Thymus (tissue), 11 donors: Measurements from ENCODE around the gene MAP4K1. TPM values are rescaled to one million over a fixed set of nuclear protein-coding genes. Genes with fewer than 3 reads are reported as not detected.
A peak's percentile ranks its signal among the peaks of the same experiment; 100 is the strongest.

Experiments used
- DNase-seq, 9 donors: peaks; one replicate each; pipeline ENCODE4 v3.0.0-alpha.2; 2013; ENCODE audit warnings: low spot score in 9 of 9, low read depth in 6 of 9, missing footprints in 1 of 9
- H3K27ac ChIP-seq, 2 donors: one replicate each; pipeline ENCODE4 v1.5.1; 2013; ENCODE audit warnings: control low read depth in 1 of 2, low read depth in 1 of 2, low read length in 1 of 2, mild to moderate bottlenecking in 1 of 2, moderate library complexity in 1 of 2
- H3K27me3 ChIP-seq, 2 donors: one replicate each; pipeline ENCODE4 v1.5.1; 2013; ENCODE audit warnings: low read length in 1 of 2; ENCODE audit not compliant: control insufficient read depth in 2 of 2, insufficient read depth in 1 of 2
- H3K36me3 ChIP-seq, 2 donors: one replicate each; pipeline ENCODE4 v1.5.1; 2013; ENCODE audit warnings: low read length in 1 of 2, mild to moderate bottlenecking in 1 of 2, moderate library complexity in 1 of 2; ENCODE audit not compliant: control insufficient read depth in 2 of 2, insufficient read depth in 2 of 2
- H3K4me1 ChIP-seq, 2 donors: one replicate each; pipeline ENCODE4 v1.5.1; 2013; ENCODE audit warnings: low read length in 2 of 2; ENCODE audit not compliant: control insufficient read depth in 2 of 2, insufficient read depth in 2 of 2
- H3K4me3 ChIP-seq, 2 donors: one replicate each; pipeline ENCODE4 v1.5.1; 2013; ENCODE audit warnings: low read length in 2 of 2, control low read depth in 1 of 2, mild to moderate bottlenecking in 1 of 2
- H3K9me3 ChIP-seq, 2 donors: one replicate each; pipeline ENCODE4 v1.5.1; 2013; ENCODE audit warnings: low read length in 1 of 2, mild to moderate bottlenecking in 1 of 2; ENCODE audit not compliant: control insufficient read depth in 2 of 2, insufficient read depth in 1 of 2
- WGBS: extraction: QIAGEN DNeasy Blood & Tissue Kit; methylation state at CpG from one replicate; pipeline ENCODE4 v1.1.7; 2013; 5-methylcytosine and 5-hydroxymethylcytosine counted together
- polyA plus RNA-seq: library from polyadenylated mRNA; stranded (reverse); fragments of 200-250 nt; gene quantifications from one replicate; pipeline ENCODE4 v1.2.3, GENCODE V29; 2013
- total RNA-seq: library from RNA; stranded (reverse); fragments of 120-200 nt; gene quantifications from one replicate; pipeline ENCODE4 v1.2.4, GENCODE V29; 2013
- donor health status: healthy.

The MAP4K1 gene
- total and polyA plus RNA-seq, 2 donors = 24.6 to 82.9 TPM

DNA sequence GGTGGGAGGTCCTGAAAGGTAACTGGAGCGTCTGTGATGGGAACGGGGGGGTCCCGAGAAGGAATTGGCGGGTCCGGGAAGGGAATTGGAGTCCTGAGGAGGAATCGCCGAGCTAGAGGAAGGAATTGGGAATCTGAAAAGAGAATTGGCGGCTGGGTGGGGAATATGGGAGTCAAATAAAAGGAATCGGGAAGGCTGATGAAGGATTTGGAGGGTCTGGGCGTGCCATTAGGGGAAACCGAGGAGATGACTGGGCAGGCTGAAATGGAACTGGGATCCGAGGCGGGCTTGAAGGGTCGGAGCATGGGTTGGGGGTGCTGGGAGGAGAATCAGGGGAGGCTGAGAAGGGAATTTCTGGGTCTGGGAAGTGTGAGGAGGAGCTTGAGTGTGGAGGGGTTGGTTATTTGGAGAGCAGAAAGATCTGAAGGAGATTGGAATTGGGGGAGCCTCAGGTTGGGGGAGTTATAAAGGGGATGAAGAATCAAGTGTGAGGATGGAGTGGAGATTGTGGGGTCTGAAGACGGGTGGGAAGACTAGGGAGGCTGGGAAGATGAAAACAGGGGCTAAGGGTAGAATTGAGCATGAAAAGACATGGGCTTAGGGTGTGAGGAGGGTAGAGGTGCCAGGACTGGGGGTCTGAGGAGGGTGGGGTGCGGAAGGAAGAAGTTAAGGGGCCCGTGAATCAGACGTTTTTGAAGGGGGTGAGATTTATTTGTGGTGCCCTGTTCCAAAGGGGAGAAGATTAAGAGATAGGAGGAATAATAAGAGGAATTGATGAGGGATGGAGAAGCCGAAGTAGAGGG lies 30.4 kb upstream of the MAP4K1 start:
- H3K4me1 ChIP-seq = peaks cover 9 to 35% of the 10 kb centered on the region in 2 donors

DNA sequence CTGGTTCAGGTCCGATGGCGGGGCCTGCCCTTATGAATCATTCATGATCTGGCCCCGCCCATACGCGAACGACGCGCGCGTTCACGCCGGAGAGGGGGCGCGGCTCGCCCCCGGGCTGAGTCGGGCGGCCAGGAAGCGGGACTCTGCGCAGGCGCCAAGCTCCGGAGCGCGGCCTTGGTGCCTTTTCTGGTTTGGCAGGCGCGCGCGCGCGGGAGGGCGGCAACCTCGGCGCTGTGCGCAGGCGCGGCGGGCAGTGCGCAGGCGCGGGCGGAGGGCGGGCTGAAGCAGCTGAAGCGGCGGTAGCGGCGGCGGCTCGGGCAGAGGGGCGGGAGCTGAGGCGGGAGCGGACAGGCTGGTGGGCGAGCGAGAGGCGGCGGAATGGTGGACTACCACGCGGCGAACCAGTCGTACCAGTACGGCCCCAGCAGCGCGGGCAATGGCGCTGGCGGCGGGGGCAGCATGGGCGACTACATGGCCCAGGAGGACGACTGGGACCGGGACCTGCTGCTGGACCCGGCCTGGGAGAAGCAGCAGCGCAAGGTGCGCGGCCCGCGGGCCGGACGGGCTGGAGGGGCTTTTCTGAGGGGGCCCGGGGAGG lies 29.7 kb upstream of the MAP4K1 start, which contains the start of gene ACTN4:
TSS of gene ACTN4 (plus strand) at position 282 of the 598 bp plus-strand sequence. CDS start at position 379, 97 bp downstream.
- Histone ChIP-seq H3K27me3 (peaks cover 25 to 49% of the 10 kb centered on the region in 2 donors), H3K27ac (peak within 1 kb of the TSS; percentile 47 to 66), H3K9me3 (no peaks in the 10 kb centered on the region), H3K36me3 (no peaks in the 10 kb centered on the region), H3K4me3 (peak within 1 kb of the TSS; percentile 73 to 87), H3K4me1 (peaks cover 9 to 34% of the 10 kb centered on the region in 2 donors)
- under 1% methylated on average over 77 of the region's 77 CpGs for WGBS
- peak; percentile 78 to 99 (median 97) for DNase-seq

More for the DNA sequence above, 30.4 kb upstream of the MAP4K1 start:
- under 1% methylated on average over 19 of the region's 19 CpGs for WGBS
- H3K27me3 ChIP-seq = peaks cover 29 to 56% of the 10 kb centered on the region in 2 donors
- peak overlapping the region in 1 of 2 donors; percentile 66 for H3K27ac ChIP-seq
- peak overlapping the region; percentile 73 to 87 for H3K4me3 ChIP-seq
- H3K36me3 ChIP-seq = no peaks in the 10 kb centered on the region
- H3K9me3 ChIP-seq = no peaks in the 10 kb centered on the region
- DNase-seq = no peak

DNA sequence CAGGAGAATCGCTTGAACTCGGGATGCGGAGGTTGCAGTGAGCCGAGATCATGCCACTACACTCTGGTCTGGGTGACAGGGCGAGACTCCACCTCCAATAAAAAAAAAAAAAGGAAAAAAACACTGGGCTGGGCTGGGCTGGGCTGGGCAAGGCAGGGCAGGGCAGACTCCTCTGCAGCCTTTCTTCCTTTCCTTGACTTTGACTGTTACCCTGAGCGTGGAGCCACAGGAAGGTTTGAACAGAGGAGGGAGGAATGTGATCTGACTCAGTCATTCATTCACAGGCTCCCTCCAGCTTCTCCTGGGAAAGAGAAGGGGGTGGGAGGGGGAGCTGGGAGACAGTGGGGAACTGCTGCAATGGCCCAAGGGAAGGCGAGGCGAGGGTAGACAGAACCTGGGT lies 27.0 kb upstream of the MAP4K1 start:
- H3K4me1 ChIP-seq = peaks cover 9 to 23% of the 10 kb centered on the region in 2 donors
- H3K27ac ChIP-seq = no peak overlapping the region
- no peaks in the 10 kb centered on the region for H3K9me3 ChIP-seq
- peaks cover 11 to 21% of the 10 kb centered on the region in 2 donors for H3K27me3 ChIP-seq
- H3K36me3 ChIP-seq = no peaks in the 10 kb centered on the region
- no peak for DNase-seq
- H3K4me3 ChIP-seq = no peak overlapping the region
- WGBS = 97% methylated on average over 8 of the region's 8 CpGs

DNA sequence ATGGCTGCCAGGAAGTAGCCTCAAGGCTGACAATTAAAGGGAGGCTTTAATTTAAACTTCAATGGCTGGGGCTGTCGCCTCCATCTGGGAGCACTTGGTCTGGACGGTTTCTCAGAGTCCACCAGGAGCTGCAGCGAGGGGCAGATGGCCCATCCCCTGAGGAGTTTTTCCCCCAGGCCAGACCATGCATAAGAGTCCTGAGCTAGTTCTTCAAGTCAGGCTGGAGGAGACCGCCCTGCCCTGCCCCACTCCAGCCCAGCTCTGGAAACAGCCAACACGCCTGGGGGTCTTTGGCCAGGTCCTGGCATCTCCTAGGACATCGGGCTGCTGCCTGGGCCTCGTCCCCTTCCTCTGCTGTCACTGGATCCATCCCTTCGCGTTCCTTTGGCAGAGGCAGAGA lies 24.4 kb upstream of the MAP4K1 start:
- Histone ChIP-seq H3K27me3 (no peaks in the 10 kb centered on the region), H3K4me3 (no peak overlapping the region), H3K4me1 (peaks cover 0 to 4% of the 10 kb centered on the region in 2 donors), H3K36me3 (no peaks in the 10 kb centered on the region), H3K9me3 (no peaks in the 10 kb centered on the region), H3K27ac (no peak overlapping the region)
- DNase-seq = no peak
- 94% methylated on average over 9 of the region's 9 CpGs for WGBS

DNA sequence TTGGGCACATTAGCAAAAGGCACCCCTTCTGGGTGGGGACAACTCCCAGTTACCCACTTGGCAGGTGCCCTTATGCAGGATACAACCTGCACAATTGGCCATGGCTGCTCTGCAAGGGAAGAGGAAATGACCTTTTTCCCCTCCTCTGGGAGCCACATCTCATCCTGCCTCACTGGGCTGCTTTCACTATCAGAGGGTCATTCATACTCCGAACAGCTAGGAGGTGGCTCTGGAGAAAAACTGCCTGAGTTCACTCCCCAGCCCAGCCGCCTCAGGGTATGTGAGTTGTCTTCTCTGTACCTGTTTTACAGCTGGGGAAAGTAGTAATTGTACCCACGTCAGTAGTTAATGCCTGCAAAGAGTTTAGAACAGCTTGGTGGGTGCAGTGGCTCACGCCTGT lies 22.6 kb upstream of the MAP4K1 start:
- DNase-seq = no peak
- Histone ChIP-seq H3K27me3 (no peaks in the 10 kb centered on the region), H3K4me1 (peaks cover 2 to 8% of the 10 kb centered on the region in 2 donors), H3K36me3 (peaks cover 7 to 10% of the 10 kb centered on the region in 2 donors), H3K4me3 (no peak overlapping the region), H3K9me3 (no peaks in the 10 kb centered on the region), H3K27ac (no peak overlapping the region)
- WGBS = 95% methylated on average over 4 of the region's 4 CpGs

DNA sequence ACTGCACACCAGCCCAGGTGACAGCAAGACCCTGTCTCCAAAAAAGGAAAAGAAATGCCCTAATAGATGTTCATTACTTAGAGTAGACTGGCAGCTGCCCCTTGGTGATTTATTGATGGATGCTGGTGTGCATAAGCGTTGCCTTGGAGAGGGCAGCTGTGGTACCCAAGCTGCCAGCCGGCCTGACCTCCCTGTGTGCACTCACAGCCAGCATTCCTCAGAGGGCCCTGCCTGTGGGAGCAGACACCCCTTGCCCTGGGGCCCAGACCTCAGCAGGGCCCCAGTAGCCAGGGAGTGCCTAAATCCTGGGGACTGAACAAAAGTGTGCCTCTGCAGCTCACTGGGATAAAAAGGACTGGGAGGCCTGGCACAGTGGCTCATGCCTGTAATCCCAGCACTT lies 21.9 kb upstream of the MAP4K1 start:
- Histone ChIP-seq H3K9me3 (no peaks in the 10 kb centered on the region), H3K4me1 (peaks cover 2 to 10% of the 10 kb centered on the region in 2 donors), H3K27me3 (no peaks in the 10 kb centered on the region), H3K4me3 (no peak overlapping the region), H3K36me3 (peaks cover 11 to 17% of the 10 kb centered on the region in 2 donors), H3K27ac (no peak overlapping the region)
- no peak for DNase-seq
- 98% methylated on average over 2 of the region's 2 CpGs for WGBS

DNA sequence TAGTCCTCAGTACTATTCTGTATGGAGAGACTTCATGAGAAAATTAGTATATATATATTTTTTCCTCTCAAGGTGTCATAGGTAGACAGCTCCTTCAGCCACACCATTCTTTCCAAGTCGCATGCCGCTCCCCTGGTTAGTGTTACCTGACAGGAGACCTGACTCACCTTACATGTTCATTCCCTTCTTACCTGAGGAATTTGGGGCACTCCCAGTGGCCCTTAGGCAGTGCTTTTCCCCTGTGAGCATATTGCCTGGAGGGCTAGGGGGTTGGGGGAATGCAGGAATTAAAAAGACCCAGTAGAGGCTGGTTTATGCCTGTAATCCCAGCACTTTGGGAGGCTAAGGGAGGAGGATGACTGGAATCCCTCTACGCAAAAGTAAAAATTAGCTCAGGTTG lies 20.7 kb upstream of the MAP4K1 start:
- H3K36me3 ChIP-seq = peaks cover 11 to 17% of the 10 kb centered on the region in 2 donors
- H3K4me1 ChIP-seq = peaks cover 2 to 12% of the 10 kb centered on the region in 2 donors
- no peak overlapping the region for H3K27ac ChIP-seq
- WGBS = 98% methylated on average over 3 of the region's 3 CpGs
- H3K4me3 ChIP-seq = no peak overlapping the region
- H3K9me3 ChIP-seq = no peaks in the 10 kb centered on the region
- H3K27me3 ChIP-seq = no peaks in the 10 kb centered on the region
- no peak for DNase-seq

DNA sequence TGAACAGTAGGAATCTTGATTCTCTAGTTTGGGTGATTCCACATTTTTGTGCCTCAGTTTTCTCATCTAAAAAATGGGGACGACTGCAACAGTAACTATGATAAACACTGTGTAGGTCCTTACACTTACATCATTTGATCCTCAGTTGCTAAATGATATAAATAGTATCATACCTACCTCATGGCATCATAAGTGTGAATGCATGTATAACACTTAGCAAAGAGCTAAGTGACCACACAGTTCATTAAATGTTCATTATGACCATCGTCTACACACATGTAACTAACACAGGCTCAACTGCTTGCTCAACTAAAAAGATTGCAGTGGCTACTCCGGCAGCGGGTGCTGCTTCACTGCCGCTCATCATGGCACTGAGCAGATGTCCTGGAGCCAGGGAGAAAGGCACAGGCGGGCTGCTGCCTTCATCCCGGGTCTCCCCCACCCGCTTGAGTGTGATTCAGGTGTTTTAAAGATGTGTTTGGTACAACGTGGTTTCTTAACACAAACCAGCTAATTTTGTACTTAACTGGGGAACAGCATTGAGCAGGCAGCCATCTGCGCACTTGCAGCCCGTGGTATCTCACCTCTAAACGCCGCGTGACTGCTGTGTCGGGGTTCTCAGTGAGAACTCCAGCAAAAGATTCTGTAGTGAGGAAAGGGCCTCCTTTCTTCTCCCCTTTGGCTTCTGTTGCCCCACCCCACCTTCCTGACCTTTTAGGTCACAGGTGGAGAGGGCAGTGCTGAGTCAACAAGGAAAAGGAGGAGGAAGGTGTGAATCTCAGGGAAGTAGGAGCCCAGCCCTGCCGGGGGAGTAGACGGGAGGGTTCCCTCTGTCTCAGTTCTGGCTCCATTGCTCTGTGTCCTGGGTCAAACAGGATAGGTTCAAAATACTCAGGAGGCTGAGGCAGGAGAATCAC lies 18.0 kb upstream of the MAP4K1 start:
- H3K27ac ChIP-seq = no peak overlapping the region
- H3K36me3 ChIP-seq = peaks cover 25 to 28% of the 10 kb centered on the region in 2 donors
- 95% methylated on average over 17 of the region's 17 CpGs for WGBS
- peaks cover 2 to 12% of the 10 kb centered on the region in 2 donors for H3K4me1 ChIP-seq
- H3K4me3 ChIP-seq = no peak overlapping the region
- DNase-seq = no peak
- H3K27me3 ChIP-seq = no peaks in the 10 kb centered on the region
- no peaks in the 10 kb centered on the region for H3K9me3 ChIP-seq
